Measurements from ENCODE around the gene CEACAM7. TPM values are rescaled to one million over a fixed set of nuclear protein-coding genes. Genes with fewer than 3 reads are reported as not detected.

Gene CEACAM7
- total RNA-seq, 2 experiments from 2014 or later: not detected

GRCh38 chr19:41701401-41702075, 13.5 kb upstream of the CEACAM7 start:
- H3K4me1 Mint-ChIP-seq (ENCODE audit: low read depth): no peaks in the 10 kb centered on the region
- intact Hi-C loops (cut with micrococcal nuclease): no loop called here
- TF ChIP-seq CTCF (IDR thresholded peaks at IDR 0.05): peak; percentile 53
- ChIA-PET CTCF (interaction anchor here (1.3 to 2.3 kb wide), 4 partner anchors 10 to 101 kb away, joined by 3 to 14 read pairs (median 8); no protein-coding TSS in a partner anchor), POLR2A (no interaction called here)
- H3K36me3 Mint-ChIP-seq (ENCODE audit: low read depth): no peaks in the 10 kb centered on the region
- no peaks in the 10 kb centered on the region for H3K9me3 Mint-ChIP-seq
- peak; percentile 46 for DNase-seq
- H3K27ac Mint-ChIP-seq: no peak overlapping the region
- no peak for ATAC-seq
- H3K27me3 Mint-ChIP-seq: peaks cover 30% of the 10 kb centered on the region
- H3K4me3 Mint-ChIP-seq: no peak overlapping the region

- H3K4me1 Mint-ChIP-seq (ENCODE audit: low read depth): no peaks in the 10 kb centered on the region
- ATAC-seq (no peak), DNase-seq (no peak)
- H3K27ac Mint-ChIP-seq: no peak overlapping the region
- peaks cover 28% of the 10 kb centered on the region for H3K27me3 Mint-ChIP-seq
- no peak overlapping the region for H3K4me3 Mint-ChIP-seq
- POLR2A ChIA-PET: no interaction called here
- H3K9me3 Mint-ChIP-seq: no peaks in the 10 kb centered on the region
- intact Hi-C loops (cut with micrococcal nuclease): no loop called here
- CTCF ChIA-PET: interaction anchor here (0.8 to 2.3 kb wide), 5 partner anchors 9 to 102 kb away, joined by 3 to 14 read pairs (median 6); no protein-coding TSS in a partner anchor
- no peaks in the 10 kb centered on the region for H3K36me3 Mint-ChIP-seq (ENCODE audit: low read depth)
- TF ChIP-seq CTCF (IDR thresholded peaks at IDR 0.05): no peak
Observed at GRCh38 chr19:41700381-41701195, 12.5 kb upstream of the CEACAM7 start.

- Mint-ChIP-seq H3K27me3 (peaks cover 22% of the 10 kb centered on the region), H3K36me3 (ENCODE audit: low read depth) (no peaks in the 10 kb centered on the region), H3K27ac (no peak overlapping the region), H3K9me3 (no peaks in the 10 kb centered on the region), H3K4me3 (no peak overlapping the region), H3K4me1 (ENCODE audit: low read depth) (no peaks in the 10 kb centered on the region)
- DNase-seq (no peak), ATAC-seq (no peak)
- CTCF ChIA-PET: interaction anchor here (2.3 kb wide), 1 partner anchor 8 kb away, joined by 11 read pairs; no protein-coding TSS in a partner anchor
- intact Hi-C loops (cut with micrococcal nuclease): no loop called here
- TF ChIP-seq CTCF (IDR thresholded peaks at IDR 0.05): no peak
- POLR2A ChIA-PET: no interaction called here
Observed at GRCh38 chr19:41699968-41700323, 11.9 kb upstream of the CEACAM7 start.

GRCh38 chr19:41699231-41699967, 11.3 kb upstream of the CEACAM7 start:
- no peak for ATAC-seq
- no peaks in the 10 kb centered on the region for H3K36me3 Mint-ChIP-seq (ENCODE audit: low read depth)
- intact Hi-C loops (cut with micrococcal nuclease): no loop called here
- no peak overlapping the region for H3K27ac Mint-ChIP-seq
- ChIA-PET POLR2A (no interaction called here), CTCF (interaction anchor here (0.8 to 3.1 kb wide), 2 partner anchors 8 to 54 kb away, joined by 5 to 11 read pairs; no protein-coding TSS in a partner anchor)
- no peaks in the 10 kb centered on the region for H3K4me1 Mint-ChIP-seq (ENCODE audit: low read depth)
- no peak for DNase-seq
- TF ChIP-seq CTCF (IDR thresholded peaks at IDR 0.05): no peak
- H3K4me3 Mint-ChIP-seq: no peak overlapping the region
- H3K27me3 Mint-ChIP-seq: peaks cover 17% of the 10 kb centered on the region
- H3K9me3 Mint-ChIP-seq: no peaks in the 10 kb centered on the region
